SW 1271 (cell line): ENCODE data around the gene PTMA.
"Not testable (repeated sequence)": the region's sequence is repeated elsewhere in the genome, so short reads cannot be mapped to it uniquely, and the experiment has no call there.

Source experiments
- DNase-seq, 2 experiments: peaks; one replicate each; lab custom pipeline; 2025; lab: John Stamatoyannopoulos, UW

Gene PTMA

GRCh38 chr2:231716666-231717280 lies 8.4 kb downstream of the PTMA start:
- no peak for DNase-seq

GRCh38 chr2:231717281-231718171 lies 9.2 kb downstream of the PTMA start:
- no peak for DNase-seq

- no peak for DNase-seq
These were observed 10.5 kb downstream of the PTMA start for GRCh38 chr2:231718799-231719198.

- DNase-seq: no peak
These were observed 12.1 kb downstream of the PTMA start for GRCh38 chr2:231720292-231720986.

- DNase-seq: no peak
These were observed 13.0 kb downstream of the PTMA start for GRCh38 chr2:231720987-231721966.

- DNase-seq: no peak
These were observed 14.5 kb downstream of the PTMA start for GRCh38 chr2:231722721-231723307.

GRCh38 chr2:231725476-231725875 lies 17.2 kb downstream of the PTMA start:
- no peak for DNase-seq

GRCh38 chr2:231726276-231726675 lies 18.0 kb downstream of the PTMA start:
- no peak for DNase-seq

- no peak for DNase-seq
These were observed 19.3 kb downstream of the PTMA start for GRCh38 chr2:231727621-231728020.

GRCh38 chr2:231732604-231733003 lies 24.3 kb downstream of the PTMA start:
- DNase-seq: no peak

GRCh38 chr2:231737761-231738160 lies 29.4 kb downstream of the PTMA start:
- DNase-seq: no peak

GRCh38 chr2:231743376-231744116 lies 35.2 kb downstream of the PTMA start:
- no peak for DNase-seq

GRCh38 chr2:231745303-231746038 lies 37.1 kb downstream of the PTMA start:
- no peak for DNase-seq

GRCh38 chr2:231748153-231748896 lies 40.0 kb downstream of the PTMA start:
- not testable (repeated sequence) for DNase-seq

GRCh38 chr2:231749016-231749415 lies 40.7 kb downstream of the PTMA start:
- DNase-seq: not testable (repeated sequence)

- no peak for DNase-seq
These were observed 42.9 kb downstream of the PTMA start for GRCh38 chr2:231751042-231751815.

- DNase-seq: no peak
These were observed 43.7 kb downstream of the PTMA start for GRCh38 chr2:231752061-231752460.

- no peak for DNase-seq
These were observed 53.4 kb downstream of the PTMA start for GRCh38 chr2:231761735-231762134.
